ENCODE measurements around the gene CNIH3.

CNIH3 gene

GRCh38 chr1:224782281-224783000 lies 166.3 kb downstream of the CNIH3 start:
- no peak for DNase-seq

- no peak for DNase-seq
Measured at GRCh38 chr1:224783006-224783651, 167.0 kb downstream of the CNIH3 start.

- DNase-seq: no peak
Measured at GRCh38 chr1:224784265-224785039, 168.3 kb downstream of the CNIH3 start.

GRCh38 chr1:224785040-224785328 lies 168.9 kb downstream of the CNIH3 start:
- DNase-seq: no peak

- no peak for DNase-seq
Measured at GRCh38 chr1:224785622-224786021, 169.5 kb downstream of the CNIH3 start.

- DNase-seq: no peak
Measured at GRCh38 chr1:224786533-224787250, 170.6 kb downstream of the CNIH3 start.

- DNase-seq: no peak
Measured at GRCh38 chr1:224789311-224789710, 173.2 kb downstream of the CNIH3 start.

Data from 8988T (cell line).